ENCODE results near the gene CCND1.

The CCND1 gene

DNA sequence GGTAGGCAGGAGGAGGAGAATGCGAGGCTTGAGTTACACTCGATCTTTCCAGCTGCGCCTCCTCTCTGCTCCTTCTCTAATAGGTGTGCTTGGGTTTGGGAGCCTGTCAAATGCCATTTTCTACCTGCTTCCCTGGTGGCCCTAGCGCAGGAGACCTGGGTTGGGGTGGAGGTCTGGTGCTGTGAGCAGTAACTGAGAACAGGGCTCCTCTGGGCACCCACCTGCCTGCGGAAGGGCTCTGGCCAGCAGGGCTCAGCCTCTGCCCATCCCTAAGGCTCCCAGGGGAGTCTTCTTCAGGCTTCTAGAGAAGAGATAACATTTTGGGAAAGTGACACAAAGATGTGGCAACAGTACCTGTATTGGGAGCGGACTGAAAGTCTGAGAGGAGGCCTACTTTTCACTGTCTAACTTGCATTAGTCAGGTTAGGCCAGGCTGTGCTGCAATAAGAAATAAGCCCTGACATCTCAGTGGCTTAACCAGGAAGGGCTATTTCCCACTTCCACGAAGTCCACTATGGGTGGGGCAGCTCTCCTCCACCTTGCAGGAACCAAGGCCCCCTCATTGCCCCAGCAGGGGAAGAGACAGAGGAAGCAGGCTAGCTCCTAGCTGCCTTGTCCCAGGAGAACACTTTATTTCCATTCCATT is 41.8 kb downstream of the CCND1 start:
- Histone ChIP-seq H4K91ac (ENCODE audit: low read depth, low read length) (no peak overlapping the region), H3K36me3 (ENCODE audit: control insufficient read depth in 1 of 2, insufficient read depth in 2 of 2, low read length in 2 of 2) (no peaks in the 10 kb centered on the region), H3K4me3 (ENCODE audit: low read depth, low read length) (no peak overlapping the region), H4K12ac (ENCODE audit: low read depth, low read length) (no peak overlapping the region), H3K23ac (ENCODE audit: low read length) (no peak overlapping the region), H3K27me3 (ENCODE audit: insufficient read depth, low read length) (no peaks in the 10 kb centered on the region), H3K4ac (ENCODE audit: low read depth, low read length) (no peak overlapping the region), H3K27ac (ENCODE audit: low read depth, low read length) (no peak overlapping the region), H2BK5ac (ENCODE audit: low read depth, low read length, poor library complexity) (no peak overlapping the region), H4K8ac (ENCODE audit: low read depth, low read length) (no peak overlapping the region), H3K14ac (ENCODE audit: low read length) (no peak overlapping the region), H3K9me3 (ENCODE audit: insufficient read depth, low read depth, low read length) (peaks cover 4% of the 10 kb centered on the region), H3K9ac (ENCODE audit: low read length) (no peak overlapping the region), H2AK5ac (ENCODE audit: low read length) (no peak overlapping the region), H2BK12ac (ENCODE audit: low read length) (no peak overlapping the region), H3K4me2 (ENCODE audit: low read length) (no peak overlapping the region), H2BK120ac (ENCODE audit: insufficient read depth, low read length, poor library complexity) (no peak overlapping the region), H3K4me1 (ENCODE audit: control insufficient read depth in 1 of 2, insufficient read depth in 2 of 2, low read length in 2 of 2) (no peaks in the 10 kb centered on the region), H3K18ac (ENCODE audit: low read length) (no peak overlapping the region), H2AFZ (ENCODE audit: insufficient read depth, low read length, poor library complexity) (no peak overlapping the region), H3K79me1 (ENCODE audit: low read length) (no peaks in the 10 kb centered on the region), H3K79me2 (ENCODE audit: control insufficient read depth, insufficient read depth, low read length, poor library complexity) (no peaks in the 10 kb centered on the region)
- DNase-seq = no peak
- WGBS (ENCODE audit: extremely low coverage, insufficient coverage, insufficient read length) = no CpG with 5 or more reads among the region's 7 CpGs

DNA sequence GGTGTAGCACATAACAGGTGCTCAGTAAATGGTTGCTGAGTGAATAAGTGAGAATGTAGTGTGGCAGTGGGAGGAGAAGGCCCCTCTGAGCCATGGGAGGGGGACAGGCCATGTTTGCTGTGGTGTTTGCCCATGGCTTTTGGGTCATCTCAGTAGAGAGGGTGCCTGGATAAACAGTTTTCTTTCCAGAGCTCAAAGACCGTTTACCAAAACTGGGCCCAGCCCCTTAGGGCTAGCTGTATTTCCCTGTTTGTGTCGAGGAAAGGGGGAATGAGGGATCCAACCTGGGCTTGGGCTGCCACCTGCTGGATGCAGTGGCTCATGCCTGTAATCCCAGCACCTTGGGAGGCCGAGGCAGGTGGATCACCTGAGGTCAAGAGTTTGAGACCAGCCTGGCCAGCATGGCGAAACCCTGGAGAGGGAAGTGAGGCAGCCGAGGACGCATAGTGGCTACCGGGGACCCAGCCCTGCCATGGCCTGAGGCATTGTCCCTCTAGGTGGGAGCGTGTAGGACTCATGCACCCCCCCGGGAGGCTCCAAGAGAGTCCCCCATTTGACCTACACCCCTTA is 42.9 kb downstream of the CCND1 start:
- Histone ChIP-seq H3K9me3 (ENCODE audit: insufficient read depth, low read depth, low read length) (peaks cover 4% of the 10 kb centered on the region), H4K12ac (ENCODE audit: low read depth, low read length) (no peak overlapping the region), H3K23ac (ENCODE audit: low read length) (no peak overlapping the region), H3K79me1 (ENCODE audit: low read length) (no peaks in the 10 kb centered on the region), H3K36me3 (ENCODE audit: control insufficient read depth in 1 of 2, insufficient read depth in 2 of 2, low read length in 2 of 2) (no peaks in the 10 kb centered on the region), H3K4ac (ENCODE audit: low read depth, low read length) (no peak overlapping the region), H3K27ac (ENCODE audit: low read depth, low read length) (no peak overlapping the region), H3K79me2 (ENCODE audit: control insufficient read depth, insufficient read depth, low read length, poor library complexity) (no peaks in the 10 kb centered on the region), H4K91ac (ENCODE audit: low read depth, low read length) (no peak overlapping the region), H3K27me3 (ENCODE audit: insufficient read depth, low read length) (no peaks in the 10 kb centered on the region), H2AK5ac (ENCODE audit: low read length) (no peak overlapping the region), H2BK12ac (ENCODE audit: low read length) (no peak overlapping the region), H3K4me3 (ENCODE audit: low read depth, low read length) (no peak overlapping the region), H2BK120ac (ENCODE audit: insufficient read depth, low read length, poor library complexity) (no peak overlapping the region), H3K4me1 (ENCODE audit: control insufficient read depth in 1 of 2, insufficient read depth in 2 of 2, low read length in 2 of 2) (no peaks in the 10 kb centered on the region), H2AFZ (ENCODE audit: insufficient read depth, low read length, poor library complexity) (no peak overlapping the region), H3K14ac (ENCODE audit: low read length) (no peak overlapping the region), H4K8ac (ENCODE audit: low read depth, low read length) (no peak overlapping the region), H3K9ac (ENCODE audit: low read length) (no peak overlapping the region), H3K18ac (ENCODE audit: low read length) (no peak overlapping the region), H2BK5ac (ENCODE audit: low read depth, low read length, poor library complexity) (no peak overlapping the region), H3K4me2 (ENCODE audit: low read length) (no peak overlapping the region)
- peak in 1 of 2 donors; percentile 30 for DNase-seq
- WGBS (ENCODE audit: extremely low coverage, insufficient coverage, insufficient read length) = no CpG with 5 or more reads among the region's 9 CpGs

DNA sequence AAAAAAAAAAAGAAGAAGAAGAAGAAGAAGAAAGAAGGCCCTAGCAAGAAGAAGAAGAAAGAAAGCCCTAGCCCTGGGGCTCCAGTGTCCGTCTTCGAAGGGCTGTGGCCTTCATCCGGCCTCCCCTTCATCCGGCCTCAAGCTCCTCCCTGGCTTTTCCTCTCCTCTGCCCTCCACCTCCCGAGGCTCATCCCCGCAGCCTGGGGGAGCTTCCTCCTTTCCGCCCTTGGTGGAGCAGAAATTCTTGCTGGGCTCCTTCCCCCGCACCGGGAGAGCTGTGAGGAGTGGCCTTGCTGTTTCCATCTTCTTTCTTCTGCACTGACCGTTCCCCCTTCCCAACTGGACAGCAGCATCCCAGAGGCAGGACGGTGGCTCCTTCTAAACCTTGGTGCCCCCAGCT is 43.7 kb downstream of the CCND1 start:
- Histone ChIP-seq H4K8ac (ENCODE audit: low read depth, low read length) (no peak overlapping the region), H3K23ac (ENCODE audit: low read length) (no peak overlapping the region), H2BK12ac (ENCODE audit: low read length) (no peak overlapping the region), H3K27ac (ENCODE audit: low read depth, low read length) (no peak overlapping the region), H3K4me2 (ENCODE audit: low read length) (no peak overlapping the region), H2BK120ac (ENCODE audit: insufficient read depth, low read length, poor library complexity) (no peak overlapping the region), H3K18ac (ENCODE audit: low read length) (no peak overlapping the region), H3K4ac (ENCODE audit: low read depth, low read length) (no peak overlapping the region), H3K9ac (ENCODE audit: low read length) (no peak overlapping the region), H2BK5ac (ENCODE audit: low read depth, low read length, poor library complexity) (no peak overlapping the region), H3K9me3 (ENCODE audit: insufficient read depth, low read depth, low read length) (peaks cover 4% of the 10 kb centered on the region), H3K36me3 (ENCODE audit: control insufficient read depth in 1 of 2, insufficient read depth in 2 of 2, low read length in 2 of 2) (no peaks in the 10 kb centered on the region), H3K14ac (ENCODE audit: low read length) (no peak overlapping the region), H3K79me2 (ENCODE audit: control insufficient read depth, insufficient read depth, low read length, poor library complexity) (no peaks in the 10 kb centered on the region), H4K12ac (ENCODE audit: low read depth, low read length) (no peak overlapping the region), H2AK5ac (ENCODE audit: low read length) (no peak overlapping the region), H3K4me3 (ENCODE audit: low read depth, low read length) (no peak overlapping the region), H4K91ac (ENCODE audit: low read depth, low read length) (no peak overlapping the region), H2AFZ (ENCODE audit: insufficient read depth, low read length, poor library complexity) (no peak overlapping the region), H3K27me3 (ENCODE audit: insufficient read depth, low read length) (no peaks in the 10 kb centered on the region), H3K79me1 (ENCODE audit: low read length) (no peaks in the 10 kb centered on the region), H3K4me1 (ENCODE audit: control insufficient read depth in 1 of 2, insufficient read depth in 2 of 2, low read length in 2 of 2) (no peaks in the 10 kb centered on the region)
- no CpG with 5 or more reads among the region's 11 CpGs for WGBS (ENCODE audit: extremely low coverage, insufficient coverage, insufficient read length)
- no peak for DNase-seq

DNA sequence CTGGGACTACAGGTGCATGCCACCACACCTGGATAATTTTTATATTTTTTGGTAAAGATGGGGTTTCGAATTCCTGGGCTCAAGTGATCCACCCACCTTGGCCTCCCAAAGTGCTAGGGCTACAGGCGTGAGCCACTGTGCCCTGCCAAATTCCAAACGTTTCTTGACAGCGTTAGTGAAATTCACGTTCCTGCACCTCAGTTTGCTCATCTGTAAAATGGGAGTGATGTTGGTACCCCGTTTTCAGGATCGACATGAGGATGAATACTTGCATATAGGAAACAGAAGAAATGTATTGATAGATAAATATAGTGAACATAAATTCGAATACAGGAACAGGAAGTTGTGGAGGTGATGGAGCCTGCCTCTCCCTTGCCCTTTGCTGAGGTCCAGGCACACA is 44.4 kb downstream of the CCND1 start:
- no peaks in the 10 kb centered on the region for H3K4me1 ChIP-seq (ENCODE audit: control insufficient read depth in 1 of 2, insufficient read depth in 2 of 2, low read length in 2 of 2)
- no peak overlapping the region for H3K23ac ChIP-seq (ENCODE audit: low read length)
- H2AFZ ChIP-seq (ENCODE audit: insufficient read depth, low read length, poor library complexity) = no peak overlapping the region
- no peaks in the 10 kb centered on the region for H3K27me3 ChIP-seq (ENCODE audit: insufficient read depth, low read length)
- H2BK120ac ChIP-seq (ENCODE audit: insufficient read depth, low read length, poor library complexity) = no peak overlapping the region
- DNase-seq = no peak
- H4K12ac ChIP-seq (ENCODE audit: low read depth, low read length) = no peak overlapping the region
- no peak overlapping the region for H2AK5ac ChIP-seq (ENCODE audit: low read length)
- WGBS (ENCODE audit: extremely low coverage, insufficient coverage, insufficient read length) = no CpG with 5 or more reads among the region's 8 CpGs
- no peaks in the 10 kb centered on the region for H3K36me3 ChIP-seq (ENCODE audit: control insufficient read depth in 1 of 2, insufficient read depth in 2 of 2, low read length in 2 of 2)
- H2BK5ac ChIP-seq (ENCODE audit: low read depth, low read length, poor library complexity) = no peak overlapping the region
- no peaks in the 10 kb centered on the region for H3K79me1 ChIP-seq (ENCODE audit: low read length)
- H3K79me2 ChIP-seq (ENCODE audit: control insufficient read depth, insufficient read depth, low read length, poor library complexity) = no peaks in the 10 kb centered on the region
- no peak overlapping the region for H3K14ac ChIP-seq (ENCODE audit: low read length)
- H2BK12ac ChIP-seq (ENCODE audit: low read length) = no peak overlapping the region
- H3K4me2 ChIP-seq (ENCODE audit: low read length) = no peak overlapping the region
- no peak overlapping the region for H3K4ac ChIP-seq (ENCODE audit: low read depth, low read length)
- H3K27ac ChIP-seq (ENCODE audit: low read depth, low read length) = no peak overlapping the region
- H4K8ac ChIP-seq (ENCODE audit: low read depth, low read length) = no peak overlapping the region
- H4K91ac ChIP-seq (ENCODE audit: low read depth, low read length) = no peak overlapping the region
- peaks cover 4% of the 10 kb centered on the region for H3K9me3 ChIP-seq (ENCODE audit: insufficient read depth, low read depth, low read length)
- no peak overlapping the region for H3K9ac ChIP-seq (ENCODE audit: low read length)
- no peak overlapping the region for H3K18ac ChIP-seq (ENCODE audit: low read length)
- H3K4me3 ChIP-seq (ENCODE audit: low read depth, low read length) = no peak overlapping the region
